Heart right ventricle (tissue), 16 donors: ENCODE data around the gene REN. TPM values are rescaled to one million over a fixed set of nuclear protein-coding genes. Genes with fewer than 3 reads are reported as not detected.

Experiments
- ATAC-seq, 8 donors: fragments of 200-7000 bp; cut with Tn5 transposase; one replicate each; pipeline ENCODE4 v1.9.1; 2020; ENCODE audit warnings: mild to moderate bottlenecking in 8 of 8, moderate library complexity in 8 of 8, moderate number of reproducible peaks in 1 of 8
- DNase-seq, 2 donors: peaks; one replicate each; pipeline ENCODE4 v3.0.0-alpha.2; 2020
- H3K27ac ChIP-seq, 10 donors: fragments of 200-600 bp; sonication (generic) in 2 of 10; one replicate each; pipeline versions ENCODE4 v1.5.0 to v1.8.0; 2020 to 2022; ENCODE audit warnings: mild to moderate bottlenecking in 3 of 10
- H3K27me3 ChIP-seq, 7 donors: fragments of 200-600 bp; one replicate each; pipeline ENCODE4 v1.8.0; 2021 to 2022; ENCODE audit warnings: mild to moderate bottlenecking in 2 of 7
- H3K36me3 ChIP-seq, 9 donors: fragments of 200-600 bp; sonication (generic) in 1 of 9; one replicate each; pipeline versions ENCODE4 v1.5.0 to v1.8.0; 2020 to 2022; ENCODE audit warnings: mild to moderate bottlenecking in 2 of 9
- H3K4me1 ChIP-seq, 9 donors: fragments of 200-600 bp; sonication (generic) in 1 of 9; one replicate each; pipeline versions ENCODE4 v1.5.0 to v1.8.0; 2020 to 2022; ENCODE audit warnings: mild to moderate bottlenecking in 4 of 9
- H3K4me3 ChIP-seq, 10 donors: fragments of 200-600 bp; sonication (generic) in 2 of 10; one replicate each; pipeline versions ENCODE4 v1.5.0 to v1.8.0; 2020 to 2022; ENCODE audit warnings: mild to moderate bottlenecking in 7 of 10, moderate library complexity in 2 of 10
- H3K9me3 ChIP-seq, 11 donors: fragments of 200-600 bp in 10 of 11; sonication (generic) in 2 of 11; one replicate each; pipeline versions ENCODE4 v1.5.0 to v1.8.0; 2013 to 2022; ENCODE audit warnings: mild to moderate bottlenecking in 2 of 11, control low read depth in 1 of 11, moderate library complexity in 1 of 11
- WGBS, 2 donors: extraction: QIAGEN DNeasy Blood & Tissue Kit; methylation state at CpG; one replicate each; pipeline ENCODE4 v1.1.7; 2013; ENCODE audit warnings: inconsistent platforms in 1 of 2; 5-methylcytosine and 5-hydroxymethylcytosine counted together
- intact Hi-C, 10 donors: fragments of 100-400 bp; cut with DNase I; formaldehyde crosslinking; loops; one replicate each; pipeline versions ENCODE4 v1.11.1 to v1.14.2; 2022
- polyA plus RNA-seq, 2 donors: library from polyadenylated mRNA; stranded (reverse); fragments of 200-250 nt; gene quantifications; one replicate each; pipeline ENCODE4 v1.2.3, GENCODE V29; 2013
- total RNA-seq, 10 donors: library from RNA; stranded (reverse); fragmentation: NEBNext Ultra II Directional in 3 of 10; extraction: Animal tissue kit (Norgen Biotek cat#: 25700) in 3 of 10; gene quantifications; one replicate each; pipeline versions ENCODE4 v1.2.1 to v1.2.4, GENCODE V29; 2021 to 2023
- TF ChIP-seq, protein P1 (sequence below), 9 donors: fragments of 200-600 bp; sonication (generic) in 2 of 9; IDR thresholded peaks; one replicate each; pipeline versions ENCODE4 v1.5.0 to v1.8.0; 2021 to 2022; ENCODE audit warnings: antibody characterized with exemption in 9 of 9, mild to moderate bottlenecking in 5 of 9, moderate library complexity in 1 of 9
- donor health status: Arrhythmogenic right ventricular cardiomyopathy.
- donor health status: ischemic (EF 13 %, LVEDD 7.1; RV severe dilation, severe dysfunction).
- donor health status: healthy with polysubstance abuse.
- donor health status: DM: no; HTN: yes; CAD: no.
- donor health status: DM: no; HTN: no; CAD: no.
- donor health status: ischemic (EF 25% LVEDD 6.9; RV normal size, moderate dysfunction).
- donor health status: ischemic (EF 25% LVEDD 5.7; RV mildly dilated, moderate dysfunction).
- donor health status: healthy.
- donor health status: DM: yes; HTN: yes; CAD: no.
- donor health status: Ischemic cardiomyopathy.
- donor health status: ischemic (EF 35%, LVEDD 5.7; RV mildly dilated, moderate dysfunction).
- donor health status: nonischemic (EF 11% LVEDD 7.7; RV severe dilation, severe dysfunction).
- donor health status: DM: yes; HTN: yes; CAD: no.
- donor health status: PGD.
- donor health status: ischemic (EF 29% LVEDD 5.4; RV normal size, mild dysfunction).
- donor health status: nonischemic (EF 23%, LVEDD 6.1; RV moderate dilation, normal function).

REN gene
- total and polyA plus RNA-seq, 12 donors = not detected

- peak in 6 of 8 donors; percentile 6 to 65 (median 36) for ATAC-seq
- intact Hi-C loops = no loop called here
Observed at GRCh38 chr1:204190212-204191211, 24.4 kb upstream of the REN start.

GRCh38 chr1:204188959-204189639, 23.0 kb upstream of the REN start:
- no peaks in the 10 kb centered on the region for H3K9me3 ChIP-seq
- DNase-seq (no peak), ATAC-seq (no peak)
- no peak overlapping the region for H3K4me3 ChIP-seq
- intact Hi-C loops = loop anchor here in 1 of 10 donors (10.0 kb wide), 1 partner anchor 56 kb away; no protein-coding TSS in a partner anchor
- peaks cover 0 to 85% (median 57%) of the 10 kb centered on the region in 7 donors for H3K27me3 ChIP-seq
- no peak overlapping the region for H3K27ac ChIP-seq
- TF ChIP-seq, protein P1, sequence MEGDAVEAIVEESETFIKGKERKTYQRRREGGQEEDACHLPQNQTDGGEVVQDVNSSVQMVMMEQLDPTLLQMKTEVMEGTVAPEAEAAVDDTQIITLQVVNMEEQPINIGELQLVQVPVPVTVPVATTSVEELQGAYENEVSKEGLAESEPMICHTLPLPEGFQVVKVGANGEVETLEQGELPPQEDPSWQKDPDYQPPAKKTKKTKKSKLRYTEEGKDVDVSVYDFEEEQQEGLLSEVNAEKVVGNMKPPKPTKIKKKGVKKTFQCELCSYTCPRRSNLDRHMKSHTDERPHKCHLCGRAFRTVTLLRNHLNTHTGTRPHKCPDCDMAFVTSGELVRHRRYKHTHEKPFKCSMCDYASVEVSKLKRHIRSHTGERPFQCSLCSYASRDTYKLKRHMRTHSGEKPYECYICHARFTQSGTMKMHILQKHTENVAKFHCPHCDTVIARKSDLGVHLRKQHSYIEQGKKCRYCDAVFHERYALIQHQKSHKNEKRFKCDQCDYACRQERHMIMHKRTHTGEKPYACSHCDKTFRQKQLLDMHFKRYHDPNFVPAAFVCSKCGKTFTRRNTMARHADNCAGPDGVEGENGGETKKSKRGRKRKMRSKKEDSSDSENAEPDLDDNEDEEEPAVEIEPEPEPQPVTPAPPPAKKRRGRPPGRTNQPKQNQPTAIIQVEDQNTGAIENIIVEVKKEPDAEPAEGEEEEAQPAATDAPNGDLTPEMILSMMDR (IDR thresholded peaks at IDR 0.05) = no peak
- H3K4me1 ChIP-seq = peaks cover 0 to 12% (median 0%) of the 10 kb centered on the region in 9 donors
- WGBS, 2 donors = 61 to 76% methylated on average over 11 of the region's 11 CpGs
- no peaks in the 10 kb centered on the region for H3K36me3 ChIP-seq

More at GRCh38 chr1:204190212-204191211, 24.4 kb upstream of the REN start:
- no peak for DNase-seq
- H3K4me3 ChIP-seq = peak overlapping the region in 7 of 10 donors; percentile 4 to 34 (median 23)
- H3K27me3 ChIP-seq = peaks cover 0 to 84% (median 56%) of the 10 kb centered on the region in 7 donors
- H3K4me1 ChIP-seq = peaks cover 0 to 12% (median 0%) of the 10 kb centered on the region in 9 donors
- no peaks in the 10 kb centered on the region for H3K9me3 ChIP-seq
- H3K36me3 ChIP-seq = no peaks in the 10 kb centered on the region
- H3K27ac ChIP-seq = no peak overlapping the region
- TF ChIP-seq, protein P1 (IDR thresholded peaks at IDR 0.05) = no peak
- WGBS, 2 donors = 19 to 21% methylated on average over 43 to 44 of the region's 44 CpGs

- TF ChIP-seq, protein P1 (IDR thresholded peaks at IDR 0.05) = no peak
- peaks cover 0 to 12% (median 0%) of the 10 kb centered on the region in 9 donors for H3K4me1 ChIP-seq
- ATAC-seq = no peak
- 64 to 67% methylated on average over 10 of the region's 10 CpGs for WGBS, 2 donors
- H3K9me3 ChIP-seq = no peaks in the 10 kb centered on the region
- no peaks in the 10 kb centered on the region for H3K36me3 ChIP-seq
- intact Hi-C loops = loop anchor here in 1 of 10 donors (10.0 kb wide), 1 partner anchor 58 kb away; no protein-coding TSS in a partner anchor
- no peak overlapping the region for H3K4me3 ChIP-seq
- H3K27ac ChIP-seq = no peak overlapping the region
- DNase-seq = no peak
- H3K27me3 ChIP-seq = peaks cover 0 to 64% (median 52%) of the 10 kb centered on the region in 7 donors
Observed at GRCh38 chr1:204186597-204186996, 20.5 kb upstream of the REN start.

- no peak overlapping the region for H3K27ac ChIP-seq
- no peak overlapping the region for H3K4me3 ChIP-seq
- 62 to 78% methylated on average over 1 of the region's 1 CpG for WGBS, 2 donors
- TF ChIP-seq, protein P1 (IDR thresholded peaks at IDR 0.05) = no peak
- no peaks in the 10 kb centered on the region for H3K9me3 ChIP-seq
- H3K27me3 ChIP-seq = peaks cover 0 to 22% (median 11%) of the 10 kb centered on the region in 7 donors
- H3K36me3 ChIP-seq = no peaks in the 10 kb centered on the region
- intact Hi-C loops = loop anchor here in 1 of 10 donors (10.0 kb wide), 1 partner anchor 64 kb away; no protein-coding TSS in a partner anchor
- no peaks in the 10 kb centered on the region for H3K4me1 ChIP-seq
- ATAC-seq (no peak), DNase-seq (no peak)
Observed at GRCh38 chr1:204181116-204181515, 15.0 kb upstream of the REN start.
